ENCODE results near the gene ZNF587B.

DNA sequence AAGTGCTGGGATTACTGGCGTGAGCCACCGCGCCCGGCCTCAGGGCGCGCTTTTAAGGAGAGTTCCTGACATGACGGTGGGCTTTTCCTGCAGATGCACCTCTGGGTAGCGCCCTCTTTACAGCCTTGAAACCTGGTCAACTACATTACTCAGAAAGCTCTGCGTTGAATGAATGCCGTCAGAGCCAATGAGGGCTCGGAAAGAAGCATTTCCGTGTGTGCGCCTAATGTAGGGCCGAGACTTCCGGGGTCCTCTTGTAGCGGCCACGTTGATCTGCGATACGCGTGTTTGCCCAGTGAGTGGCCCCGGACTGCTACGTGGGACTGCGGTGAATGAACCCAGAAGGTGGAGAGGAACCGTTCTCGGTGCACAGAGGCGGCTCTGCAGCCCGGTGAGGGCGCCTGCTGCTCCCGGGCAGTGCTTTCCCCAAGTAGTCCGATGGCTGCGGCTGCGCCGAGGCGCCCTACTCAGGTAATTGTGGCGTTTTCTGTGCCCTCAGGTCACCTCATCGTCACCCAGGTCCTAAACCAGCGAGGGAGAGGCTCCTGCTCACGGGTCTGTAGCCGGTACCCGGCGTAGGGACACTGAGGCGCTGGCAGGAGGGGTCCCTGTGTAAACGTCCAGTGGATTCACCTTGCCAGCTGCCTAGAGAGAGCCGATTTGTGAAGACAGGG lies 10.5 kb upstream of the ZNF587B start:
- peak; percentile 88 for TF ChIP-seq POLR2AphosphoS5 (IDR thresholded peaks at IDR 0.05; ENCODE audit: low read depth, low read length)
- TF ChIP-seq, protein P1, sequence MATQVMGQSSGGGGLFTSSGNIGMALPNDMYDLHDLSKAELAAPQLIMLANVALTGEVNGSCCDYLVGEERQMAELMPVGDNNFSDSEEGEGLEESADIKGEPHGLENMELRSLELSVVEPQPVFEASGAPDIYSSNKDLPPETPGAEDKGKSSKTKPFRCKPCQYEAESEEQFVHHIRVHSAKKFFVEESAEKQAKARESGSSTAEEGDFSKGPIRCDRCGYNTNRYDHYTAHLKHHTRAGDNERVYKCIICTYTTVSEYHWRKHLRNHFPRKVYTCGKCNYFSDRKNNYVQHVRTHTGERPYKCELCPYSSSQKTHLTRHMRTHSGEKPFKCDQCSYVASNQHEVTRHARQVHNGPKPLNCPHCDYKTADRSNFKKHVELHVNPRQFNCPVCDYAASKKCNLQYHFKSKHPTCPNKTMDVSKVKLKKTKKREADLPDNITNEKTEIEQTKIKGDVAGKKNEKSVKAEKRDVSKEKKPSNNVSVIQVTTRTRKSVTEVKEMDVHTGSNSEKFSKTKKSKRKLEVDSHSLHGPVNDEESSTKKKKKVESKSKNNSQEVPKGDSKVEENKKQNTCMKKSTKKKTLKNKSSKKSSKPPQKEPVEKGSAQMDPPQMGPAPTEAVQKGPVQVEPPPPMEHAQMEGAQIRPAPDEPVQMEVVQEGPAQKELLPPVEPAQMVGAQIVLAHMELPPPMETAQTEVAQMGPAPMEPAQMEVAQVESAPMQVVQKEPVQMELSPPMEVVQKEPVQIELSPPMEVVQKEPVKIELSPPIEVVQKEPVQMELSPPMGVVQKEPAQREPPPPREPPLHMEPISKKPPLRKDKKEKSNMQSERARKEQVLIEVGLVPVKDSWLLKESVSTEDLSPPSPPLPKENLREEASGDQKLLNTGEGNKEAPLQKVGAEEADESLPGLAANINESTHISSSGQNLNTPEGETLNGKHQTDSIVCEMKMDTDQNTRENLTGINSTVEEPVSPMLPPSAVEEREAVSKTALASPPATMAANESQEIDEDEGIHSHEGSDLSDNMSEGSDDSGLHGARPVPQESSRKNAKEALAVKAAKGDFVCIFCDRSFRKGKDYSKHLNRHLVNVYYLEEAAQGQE (IDR thresholded peaks at IDR 0.05; ENCODE audit: insufficient read depth in 1 of 2, low read depth in 2 of 2, low read length in 2 of 2): no peak

All from PFSK-1 (cell line).